Measurements from ENCODE around the gene DNAH14. TPM values are rescaled to one million over a fixed set of nuclear protein-coding genes. Genes with fewer than 3 reads are reported as not detected.
"Not testable (repeated sequence)": the region's sequence is repeated elsewhere in the genome, so short reads cannot be mapped to it uniquely, and the experiment has no call there.

The DNAH14 gene
- total and polyA plus RNA-seq, 2 donors (not counting 1 experiment from before 2014, with no cell fraction given) = not detected

- WGBS (ENCODE audit: insufficient coverage) = 100% methylated on average over 2 of the region's 2 CpGs
- H3K4me1 ChIP-seq (ENCODE audit: control insufficient read depth in 2 of 2, insufficient read depth in 2 of 2, low read length in 2 of 2) = no peaks in the 10 kb centered on the region
- ATAC-seq (ENCODE audit: low read depth) = no peak
- H3K4me3 ChIP-seq (ENCODE audit: control extremely low read depth in 1 of 5, extremely low read depth in 1 of 5, insufficient read depth in 1 of 5, low read depth in 2 of 5, low read length in 4 of 5) = no peak overlapping the region
- Mint-ChIP-seq H3K9me3 (ENCODE audit: insufficient read depth) (no peaks in the 10 kb centered on the region), H3K27ac (no peak overlapping the region), H3K27me3 (peaks cover 4% of the 10 kb centered on the region), H3K4me1 (no peaks in the 10 kb centered on the region), H3K4me3 (no peak overlapping the region)
- no peak overlapping the region for H3K27ac ChIP-seq (ENCODE audit: low read length in 2 of 2)
- intact Hi-C loops (cut with micrococcal nuclease) = no loop called here
- peaks cover 0 to 10% (median 0%) of the 10 kb centered on the region in 3 donors for H3K9me3 ChIP-seq (ENCODE audit: control extremely low read depth in 1 of 3, control insufficient read depth in 2 of 3, insufficient read depth in 1 of 3, low read length in 2 of 3)
- no peak overlapping the region for H2AFZ ChIP-seq (ENCODE audit: insufficient read depth, low read depth, low read length, poor library complexity, severe bottlenecking)
- no peak for DNase-seq
- H3K4me2 ChIP-seq (replicated peaks; ENCODE audit: low read depth, low read length, poor library complexity, severe bottlenecking) = no peak overlapping the region
- no peaks in the 10 kb centered on the region for H3K36me3 ChIP-seq (replicated peaks in 1 of 2; ENCODE audit: control extremely low read depth in 1 of 2, control insufficient read depth in 1 of 2, extremely low read depth in 1 of 2, insufficient read depth in 2 of 2, low read length in 1 of 2)
- ChIA-PET POLR2A (no interaction called here), CTCF (no interaction called here)
- H3K27me3 ChIP-seq (replicated peaks in 1 of 4; ENCODE audit: control extremely low read depth in 1 of 4, control insufficient read depth in 3 of 4, insufficient read depth in 4 of 4, low read length in 3 of 4) = no peaks in the 10 kb centered on the region
- no peak for TF ChIP-seq EZH2 (IDR thresholded peaks at IDR 0.05; ENCODE audit: borderline replicate concordance, insufficient read depth, low read depth, low read length, poor library complexity, severe bottlenecking)
- TF ChIP-seq, protein P1, sequence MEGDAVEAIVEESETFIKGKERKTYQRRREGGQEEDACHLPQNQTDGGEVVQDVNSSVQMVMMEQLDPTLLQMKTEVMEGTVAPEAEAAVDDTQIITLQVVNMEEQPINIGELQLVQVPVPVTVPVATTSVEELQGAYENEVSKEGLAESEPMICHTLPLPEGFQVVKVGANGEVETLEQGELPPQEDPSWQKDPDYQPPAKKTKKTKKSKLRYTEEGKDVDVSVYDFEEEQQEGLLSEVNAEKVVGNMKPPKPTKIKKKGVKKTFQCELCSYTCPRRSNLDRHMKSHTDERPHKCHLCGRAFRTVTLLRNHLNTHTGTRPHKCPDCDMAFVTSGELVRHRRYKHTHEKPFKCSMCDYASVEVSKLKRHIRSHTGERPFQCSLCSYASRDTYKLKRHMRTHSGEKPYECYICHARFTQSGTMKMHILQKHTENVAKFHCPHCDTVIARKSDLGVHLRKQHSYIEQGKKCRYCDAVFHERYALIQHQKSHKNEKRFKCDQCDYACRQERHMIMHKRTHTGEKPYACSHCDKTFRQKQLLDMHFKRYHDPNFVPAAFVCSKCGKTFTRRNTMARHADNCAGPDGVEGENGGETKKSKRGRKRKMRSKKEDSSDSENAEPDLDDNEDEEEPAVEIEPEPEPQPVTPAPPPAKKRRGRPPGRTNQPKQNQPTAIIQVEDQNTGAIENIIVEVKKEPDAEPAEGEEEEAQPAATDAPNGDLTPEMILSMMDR (IDR thresholded peaks at IDR 0.05) = no peak
- no peaks in the 10 kb centered on the region for H4K20me1 ChIP-seq (ENCODE audit: control insufficient read depth, insufficient read depth, low read length, poor library complexity, severe bottlenecking)
- H3K9ac ChIP-seq (ENCODE audit: low read length) = no peak overlapping the region
- H3K79me2 ChIP-seq (ENCODE audit: control insufficient read depth, insufficient read depth, low read length) = no peaks in the 10 kb centered on the region
These were observed 296.2 kb downstream of the DNAH14 start for GRCh38 chr1:225225681-225226080.

GRCh38 chr1:225228871-225229303 lies 299.4 kb downstream of the DNAH14 start:
- no peak overlapping the region for H3K9ac ChIP-seq (ENCODE audit: low read length)
- H3K27me3 Mint-ChIP-seq = no peaks in the 10 kb centered on the region
- H3K79me2 ChIP-seq (ENCODE audit: control insufficient read depth, insufficient read depth, low read length) = no peaks in the 10 kb centered on the region
- POLR2A ChIA-PET = no interaction called here
- no peak overlapping the region for H3K4me3 ChIP-seq (ENCODE audit: control extremely low read depth in 1 of 5, extremely low read depth in 1 of 5, insufficient read depth in 1 of 5, low read depth in 2 of 5, low read length in 4 of 5)
- H3K4me1 Mint-ChIP-seq = no peaks in the 10 kb centered on the region
- no peak overlapping the region for H3K4me2 ChIP-seq (replicated peaks; ENCODE audit: low read depth, low read length, poor library complexity, severe bottlenecking)
- H3K27ac ChIP-seq (ENCODE audit: low read length in 2 of 2) = no peak overlapping the region
- intact Hi-C loops (cut with micrococcal nuclease) = no loop called here
- no peaks in the 10 kb centered on the region for H3K36me3 ChIP-seq (replicated peaks in 1 of 2; ENCODE audit: control extremely low read depth in 1 of 2, control insufficient read depth in 1 of 2, extremely low read depth in 1 of 2, insufficient read depth in 2 of 2, low read length in 1 of 2)
- no peak for ATAC-seq (ENCODE audit: low read depth)
- H3K4me1 ChIP-seq (ENCODE audit: control insufficient read depth in 2 of 2, insufficient read depth in 2 of 2, low read length in 2 of 2) = no peaks in the 10 kb centered on the region
- H3K4me3 Mint-ChIP-seq = no peak overlapping the region
- DNase-seq = no peak
- no peaks in the 10 kb centered on the region for H3K9me3 Mint-ChIP-seq (ENCODE audit: insufficient read depth)
- CTCF ChIA-PET = no interaction called here
- no peaks in the 10 kb centered on the region for H4K20me1 ChIP-seq (ENCODE audit: control insufficient read depth, insufficient read depth, low read length, poor library complexity, severe bottlenecking)
- no peak overlapping the region for H3K27ac Mint-ChIP-seq
- WGBS (ENCODE audit: insufficient coverage) = 98% methylated on average over 4 of the region's 8 CpGs
- TF ChIP-seq, protein P1 (IDR thresholded peaks at IDR 0.05) = no peak
- TF ChIP-seq EZH2 (IDR thresholded peaks at IDR 0.05; ENCODE audit: borderline replicate concordance, insufficient read depth, low read depth, low read length, poor library complexity, severe bottlenecking) = no peak
- no peaks in the 10 kb centered on the region for H3K9me3 ChIP-seq (ENCODE audit: control extremely low read depth in 1 of 3, control insufficient read depth in 2 of 3, insufficient read depth in 1 of 3, low read length in 2 of 3)
- H2AFZ ChIP-seq (ENCODE audit: insufficient read depth, low read depth, low read length, poor library complexity, severe bottlenecking) = no peak overlapping the region
- H3K27me3 ChIP-seq (replicated peaks in 1 of 4; ENCODE audit: control extremely low read depth in 1 of 4, control insufficient read depth in 3 of 4, insufficient read depth in 4 of 4, low read length in 3 of 4) = no peaks in the 10 kb centered on the region

GRCh38 chr1:225229429-225229828 lies 300.0 kb downstream of the DNAH14 start:
- H3K4me3 ChIP-seq (ENCODE audit: control extremely low read depth in 1 of 5, extremely low read depth in 1 of 5, insufficient read depth in 1 of 5, low read depth in 2 of 5, low read length in 4 of 5); H3K4me3 Mint-ChIP-seq; H3K9me3 Mint-ChIP-seq (ENCODE audit: insufficient read depth); H3K27ac ChIP-seq (ENCODE audit: low read length in 2 of 2); H3K27me3 ChIP-seq (replicated peaks in 1 of 4; ENCODE audit: control extremely low read depth in 1 of 4, control insufficient read depth in 3 of 4, insufficient read depth in 4 of 4, low read length in 3 of 4); intact Hi-C loops (cut with micrococcal nuclease); H3K36me3 ChIP-seq (replicated peaks in 1 of 2; ENCODE audit: control extremely low read depth in 1 of 2, control insufficient read depth in 1 of 2, extremely low read depth in 1 of 2, insufficient read depth in 2 of 2, low read length in 1 of 2); H3K4me1 ChIP-seq (ENCODE audit: control insufficient read depth in 2 of 2, insufficient read depth in 2 of 2, low read length in 2 of 2); H3K9me3 ChIP-seq (ENCODE audit: control extremely low read depth in 1 of 3, control insufficient read depth in 2 of 3, insufficient read depth in 1 of 3, low read length in 2 of 3); H2AFZ ChIP-seq (ENCODE audit: insufficient read depth, low read depth, low read length, poor library complexity, severe bottlenecking); H3K4me1 Mint-ChIP-seq; H3K27me3 Mint-ChIP-seq; H3K79me2 ChIP-seq (ENCODE audit: control insufficient read depth, insufficient read depth, low read length); H3K27ac Mint-ChIP-seq; H3K4me2 ChIP-seq (replicated peaks; ENCODE audit: low read depth, low read length, poor library complexity, severe bottlenecking); POLR2A ChIA-PET; CTCF ChIA-PET; H3K9ac ChIP-seq (ENCODE audit: low read length); H4K20me1 ChIP-seq (ENCODE audit: control insufficient read depth, insufficient read depth, low read length, poor library complexity, severe bottlenecking); DNase-seq; ATAC-seq (ENCODE audit: low read depth): not testable (repeated sequence)

Data from B cell (primary cell).